Stimulated activated CD4-positive, alpha-beta T cell treated with anti-CD3 and anti-CD28 coated beads, Interleukin-1b, Interleukin-23, amount 100 ng/mL, for 1 hour (primary cell): ENCODE measurements around the gene ZNF839.

ENCODE experiments used
- DNase-seq, 2 donors: peaks; one replicate each; pipeline ENCODE4 v3.0.0-alpha.2; 2020; ENCODE audit warnings: low read depth in 2 of 2

ZNF839 gene

DNA sequence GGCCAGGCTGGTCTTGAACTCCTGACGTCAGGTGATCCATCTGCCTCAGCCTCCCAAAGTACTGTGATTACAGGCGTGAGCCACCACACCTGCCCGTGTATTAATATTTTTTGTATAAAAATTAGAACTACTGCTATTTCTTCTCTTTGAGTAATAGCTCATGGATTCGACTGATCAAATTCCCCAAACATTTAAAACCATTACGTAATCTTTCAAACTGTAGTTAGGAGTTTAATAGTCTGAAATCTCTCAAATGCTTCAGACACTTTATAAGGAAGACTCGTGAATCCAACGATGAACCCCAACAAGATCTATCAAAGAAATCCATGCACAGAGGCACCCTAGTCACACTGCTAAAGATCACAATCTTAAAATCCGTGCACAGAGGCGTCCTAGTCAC, 59.3 kb downstream of the ZNF839 start:
- DNase-seq, result no peak

DNA sequence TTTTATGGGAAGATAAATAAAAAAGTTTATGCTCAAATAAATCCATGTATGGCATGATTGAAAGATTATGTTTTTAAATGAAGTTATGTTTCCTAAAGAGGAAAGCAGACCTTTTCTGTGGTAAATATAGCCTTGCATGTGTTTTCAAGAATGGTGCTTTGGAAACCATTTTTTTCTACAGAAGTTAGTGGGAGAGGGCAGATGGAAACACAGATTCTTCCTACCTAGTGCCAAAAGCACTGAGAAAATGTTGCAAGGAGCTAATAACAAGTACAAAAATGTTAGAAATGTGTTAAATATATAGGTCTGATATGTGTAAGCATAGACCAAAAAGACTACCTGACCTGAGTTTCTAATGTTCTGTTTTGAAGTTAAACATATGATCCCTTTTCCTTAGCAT, 67.5 kb downstream of the ZNF839 start:
- no peak for DNase-seq

DNA sequence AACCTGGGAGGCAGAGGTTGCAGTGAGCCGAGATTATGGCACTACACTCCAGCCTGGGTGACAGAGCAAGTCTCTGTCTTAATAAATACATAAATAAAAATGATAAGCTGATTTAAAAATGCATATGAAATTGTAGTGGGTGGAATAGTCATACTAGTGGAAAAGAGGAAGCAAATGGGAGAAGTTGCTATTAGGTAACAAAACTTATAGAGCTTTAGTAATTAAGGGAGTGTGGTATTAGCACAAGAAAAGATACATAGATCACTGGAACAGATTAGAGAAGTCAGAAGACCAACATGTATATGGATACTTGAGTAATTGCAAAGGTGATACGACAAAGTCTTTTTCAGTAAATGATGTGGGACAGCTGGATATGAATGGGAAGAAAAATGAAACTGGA, 69.7 kb downstream of the ZNF839 start:
- DNase-seq, result no peak

DNA sequence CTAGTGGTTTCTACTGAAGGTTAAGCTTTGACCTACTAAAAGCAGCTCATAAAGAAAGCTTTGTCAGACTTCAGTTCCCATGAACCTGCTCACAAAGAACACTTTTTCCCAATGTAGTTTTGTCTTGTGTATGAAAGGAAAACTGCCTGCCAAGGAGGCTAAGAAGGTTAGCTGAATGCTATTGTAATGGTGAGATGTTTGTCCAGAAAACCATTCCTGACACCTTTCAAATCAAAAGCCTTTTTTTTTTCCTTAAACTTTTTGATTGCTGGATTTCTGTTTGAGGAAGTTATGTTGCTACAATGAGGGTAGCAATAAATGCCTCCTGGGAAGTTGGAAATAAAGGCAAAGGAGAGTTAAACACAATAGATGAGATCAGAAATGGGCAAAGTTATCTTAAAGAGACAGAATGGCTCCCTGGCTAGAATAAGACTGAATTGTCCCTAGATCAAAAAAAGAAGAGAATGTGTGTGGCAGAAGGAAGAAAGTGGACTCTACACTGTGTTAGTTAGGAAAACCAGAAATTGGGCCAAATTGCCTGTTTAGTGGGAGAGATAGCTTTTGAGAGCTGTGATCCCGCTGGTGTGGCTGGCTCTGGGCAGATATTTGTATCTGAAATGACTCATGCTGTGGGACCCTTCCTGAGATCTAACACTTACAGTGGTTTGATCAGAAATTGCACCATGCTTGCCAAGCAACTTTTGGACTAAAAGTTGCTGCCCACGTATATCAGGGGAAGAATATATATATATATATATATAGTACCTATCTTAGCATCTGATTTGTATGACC, 70.7 kb downstream of the ZNF839 start:
- no peak for DNase-seq
